ENCODE data around the gene TTC23.

Gene TTC23

GRCh38 chr15:99187936-99188335 is 61.4 kb downstream of the TTC23 start:
- Mint-ChIP-seq H3K36me3 (ENCODE audit: low read depth) (peaks cover 14% of the 10 kb centered on the region), H3K27ac (no peak overlapping the region), H3K27me3 (no peaks in the 10 kb centered on the region), H3K4me1 (ENCODE audit: low read depth) (no peaks in the 10 kb centered on the region), H3K9me3 (no peaks in the 10 kb centered on the region), H3K4me3 (no peak overlapping the region)

DNA sequence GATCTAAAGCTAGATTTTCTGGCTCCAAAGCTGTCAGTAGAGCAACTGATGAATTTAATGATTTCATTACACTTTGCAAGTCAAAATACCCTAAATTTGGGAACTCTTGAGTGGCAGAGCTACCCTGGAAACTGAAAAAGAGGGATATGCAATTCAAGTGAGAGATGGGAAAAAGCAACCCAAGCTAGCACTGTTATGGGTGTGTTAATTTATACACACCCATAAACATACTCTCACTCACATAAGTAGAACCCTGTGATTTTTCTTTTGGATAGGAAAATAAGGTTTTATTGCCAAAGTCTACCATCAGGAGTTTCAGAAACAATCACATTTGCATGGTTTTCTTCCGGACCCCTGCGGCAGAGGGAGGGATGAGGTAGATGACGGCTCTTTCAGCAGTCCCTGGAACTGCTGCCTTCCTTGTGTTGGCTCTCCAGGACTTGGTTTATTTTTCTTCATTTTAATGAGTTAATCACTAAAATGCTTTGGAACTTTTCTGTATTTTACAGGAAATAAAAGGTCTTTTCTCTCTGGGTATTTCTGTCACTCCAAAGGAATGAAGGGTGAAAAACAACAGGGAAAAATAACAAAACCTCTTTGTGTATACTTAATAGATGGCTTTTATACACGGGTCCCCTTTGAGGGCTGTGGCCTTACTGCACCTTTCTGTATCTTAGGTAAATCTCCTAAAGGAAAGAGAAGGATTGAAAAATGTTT is 63.8 kb downstream of the TTC23 start:
- H3K9me3 Mint-ChIP-seq: no peaks in the 10 kb centered on the region
- H3K4me3 Mint-ChIP-seq: no peak overlapping the region
- no peaks in the 10 kb centered on the region for H3K4me1 Mint-ChIP-seq (ENCODE audit: low read depth)
- no peaks in the 10 kb centered on the region for H3K27me3 Mint-ChIP-seq
- no peak overlapping the region for H3K27ac Mint-ChIP-seq
- H3K36me3 Mint-ChIP-seq (ENCODE audit: low read depth): no peaks in the 10 kb centered on the region

GRCh38 chr15:99182791-99183190 is 66.6 kb downstream of the TTC23 start:
- Mint-ChIP-seq H3K27ac (no peak overlapping the region), H3K9me3 (no peaks in the 10 kb centered on the region), H3K4me1 (ENCODE audit: low read depth) (no peaks in the 10 kb centered on the region), H3K4me3 (no peak overlapping the region), H3K36me3 (ENCODE audit: low read depth) (no peaks in the 10 kb centered on the region), H3K27me3 (no peaks in the 10 kb centered on the region)

DNA sequence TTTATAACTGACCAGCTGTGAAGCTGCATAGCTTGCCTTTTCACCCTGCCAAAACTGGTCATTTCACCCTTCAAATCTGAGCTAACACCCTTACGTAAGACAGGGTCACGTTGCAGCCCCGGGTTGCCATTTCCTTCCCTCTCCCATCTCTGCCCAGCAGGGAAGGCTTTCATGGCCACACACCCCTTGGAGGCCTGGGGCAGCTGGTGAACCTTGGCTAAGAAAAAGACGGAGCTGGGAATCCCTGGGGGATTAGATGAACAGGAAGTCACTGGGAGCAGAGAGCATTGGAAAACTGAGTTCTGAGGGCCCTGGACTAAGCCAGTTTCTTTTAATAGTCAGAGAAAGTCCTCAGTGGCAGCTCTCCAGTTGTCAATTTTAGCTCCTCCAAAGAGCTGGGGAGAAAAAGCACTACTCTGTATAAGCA is 67.8 kb downstream of the TTC23 start:
- Mint-ChIP-seq H3K4me1 (ENCODE audit: low read depth) (no peaks in the 10 kb centered on the region), H3K27ac (no peak overlapping the region), H3K9me3 (no peaks in the 10 kb centered on the region), H3K4me3 (no peak overlapping the region), H3K27me3 (no peaks in the 10 kb centered on the region), H3K36me3 (ENCODE audit: low read depth) (no peaks in the 10 kb centered on the region)

- Mint-ChIP-seq H3K4me1 (ENCODE audit: low read depth) (no peaks in the 10 kb centered on the region), H3K9me3 (no peaks in the 10 kb centered on the region), H3K27me3 (no peaks in the 10 kb centered on the region), H3K4me3 (no peak overlapping the region), H3K27ac (no peak overlapping the region), H3K36me3 (ENCODE audit: low read depth) (no peaks in the 10 kb centered on the region)
Measured at GRCh38 chr15:99180964-99181306, 68.4 kb downstream of the TTC23 start.

DNA sequence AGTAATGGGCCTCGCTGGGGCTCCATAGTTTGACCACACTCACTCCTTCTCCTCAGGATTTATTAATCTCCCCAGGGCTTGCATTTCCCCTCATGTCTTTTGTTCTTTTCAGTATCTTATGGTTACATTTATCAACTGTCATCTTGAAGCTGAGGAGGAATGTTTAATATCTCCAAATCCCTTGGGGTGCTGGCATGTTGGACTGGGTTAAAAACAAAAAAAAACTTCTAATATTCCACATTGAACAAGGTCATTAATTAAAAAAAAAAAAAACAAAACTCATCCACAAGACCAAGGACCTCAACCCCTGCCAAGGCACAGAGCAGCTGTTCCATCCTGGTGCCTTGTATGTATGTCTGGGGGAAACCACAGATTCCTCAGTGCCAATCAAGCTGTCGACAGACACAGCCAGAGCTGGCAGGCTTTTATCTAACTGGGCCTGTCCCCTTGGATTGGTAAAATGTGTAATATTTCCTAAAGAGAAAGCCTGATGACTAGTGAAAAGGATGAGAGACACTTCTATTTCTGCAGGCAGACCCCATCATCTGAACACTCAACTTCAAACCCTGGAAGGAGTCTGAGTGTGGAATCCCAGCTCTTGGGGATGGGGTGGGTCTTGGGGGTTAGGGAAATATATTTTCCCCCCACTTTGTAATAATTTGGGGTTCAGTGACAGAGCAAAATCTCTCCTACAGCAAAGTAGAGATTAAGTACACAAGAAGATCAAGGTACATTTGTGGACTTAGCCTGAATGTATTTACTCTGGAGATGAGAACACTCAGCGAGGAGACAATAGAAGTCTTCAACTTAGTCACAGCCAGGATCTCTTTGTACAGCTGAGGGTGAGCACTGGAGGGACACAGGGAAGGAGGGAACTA is 69.1 kb downstream of the TTC23 start:
- Mint-ChIP-seq H3K27ac (no peak overlapping the region), H3K4me3 (no peak overlapping the region), H3K27me3 (no peaks in the 10 kb centered on the region), H3K4me1 (ENCODE audit: low read depth) (no peaks in the 10 kb centered on the region), H3K36me3 (ENCODE audit: low read depth) (no peaks in the 10 kb centered on the region), H3K9me3 (no peaks in the 10 kb centered on the region)

DNA sequence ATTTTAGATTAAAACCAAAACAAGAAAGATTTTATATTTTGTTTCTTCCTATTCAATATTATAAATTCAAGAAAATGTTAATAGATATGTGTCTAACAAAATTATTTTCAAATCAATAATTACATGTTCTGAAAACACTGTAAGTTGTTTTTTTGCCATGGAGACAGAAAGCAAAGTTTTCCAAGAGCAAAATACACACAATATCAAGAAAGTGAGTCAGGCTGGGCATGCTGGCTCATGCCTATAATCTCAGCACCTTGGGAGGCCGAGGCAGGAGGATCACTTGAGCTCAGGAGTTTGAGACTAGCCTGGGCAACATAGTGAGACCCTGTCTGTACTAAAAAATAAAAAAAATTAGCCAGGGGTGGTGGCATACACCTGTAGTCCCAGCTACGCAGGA is 71.7 kb downstream of the TTC23 start:
- H3K4me3 Mint-ChIP-seq: no peak overlapping the region

DNA sequence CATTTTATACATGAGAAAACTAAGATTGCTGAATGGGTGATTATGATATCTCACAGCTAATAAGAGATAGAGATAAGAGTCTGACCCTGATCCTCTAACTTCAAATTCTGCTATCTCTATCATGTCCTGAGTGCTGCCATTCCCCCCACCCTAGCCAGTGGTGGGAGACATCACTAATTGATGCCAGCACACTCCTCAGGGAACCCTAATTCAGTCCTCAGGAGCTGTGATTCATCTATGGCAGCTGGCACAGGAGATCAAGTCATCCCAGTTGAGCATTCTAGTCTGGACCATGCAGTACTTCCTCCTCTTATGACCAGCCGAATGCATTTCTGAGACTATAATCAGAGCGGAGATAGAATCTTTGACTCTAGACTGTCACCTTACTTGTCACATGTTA is 72.6 kb downstream of the TTC23 start:
- H3K4me1 Mint-ChIP-seq (ENCODE audit: low read depth): no peaks in the 10 kb centered on the region
- no peaks in the 10 kb centered on the region for H3K9me3 Mint-ChIP-seq

More for the DNA sequence above, 71.7 kb downstream of the TTC23 start:
- H3K4me1 Mint-ChIP-seq (ENCODE audit: low read depth): no peaks in the 10 kb centered on the region
- no peaks in the 10 kb centered on the region for H3K27me3 Mint-ChIP-seq
- H3K9me3 Mint-ChIP-seq: no peaks in the 10 kb centered on the region
- H3K27ac Mint-ChIP-seq: no peak overlapping the region
- no peaks in the 10 kb centered on the region for H3K36me3 Mint-ChIP-seq (ENCODE audit: low read depth)

DNA sequence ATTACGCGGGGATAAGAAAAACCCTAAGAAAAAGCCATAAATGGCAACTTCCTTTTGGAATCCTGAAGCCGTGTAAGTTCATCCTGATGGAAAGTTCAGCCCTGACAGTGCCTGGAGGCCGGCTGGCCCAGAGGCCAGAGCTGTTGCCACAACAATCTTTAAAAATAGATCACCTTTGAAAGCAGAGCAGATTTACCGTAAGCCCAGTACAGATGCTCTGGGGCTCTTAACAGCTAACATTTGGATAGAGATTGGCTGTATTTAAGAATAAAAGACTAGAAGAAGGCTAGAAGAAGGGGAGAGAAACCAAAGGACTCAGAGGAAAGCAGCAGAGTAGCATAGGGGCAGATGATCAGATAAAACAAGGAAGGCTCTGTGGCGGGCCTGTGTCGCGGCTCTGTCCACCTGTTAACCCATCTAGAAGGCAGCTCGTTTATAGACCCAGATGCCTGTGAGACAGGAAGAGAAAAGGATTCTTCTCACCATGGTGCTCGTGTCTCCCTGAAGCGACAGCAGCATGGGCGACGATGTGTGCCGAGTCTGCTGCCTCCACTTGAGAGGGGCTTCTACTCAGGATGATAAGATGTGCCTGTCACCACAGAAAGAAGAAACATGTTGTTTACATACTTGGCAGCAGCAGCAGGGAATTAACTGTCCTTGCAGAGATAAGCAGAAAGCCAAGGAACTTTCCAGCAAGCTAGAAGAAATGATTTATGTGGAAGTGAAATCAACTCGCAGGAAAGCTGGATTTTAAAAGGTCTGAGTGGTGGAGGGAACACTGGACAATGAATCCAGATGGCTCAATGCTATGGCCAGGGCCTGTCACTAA is 74.6 kb downstream of the TTC23 start:
- H3K4me3 Mint-ChIP-seq: no peak overlapping the region
- H3K36me3 Mint-ChIP-seq (ENCODE audit: low read depth): no peaks in the 10 kb centered on the region
- H3K27ac Mint-ChIP-seq: no peak overlapping the region
- H3K9me3 Mint-ChIP-seq: no peaks in the 10 kb centered on the region
- H3K4me1 Mint-ChIP-seq (ENCODE audit: low read depth): no peaks in the 10 kb centered on the region
- H3K27me3 Mint-ChIP-seq: no peaks in the 10 kb centered on the region

More for the DNA sequence above, 72.6 kb downstream of the TTC23 start:
- H3K27me3 Mint-ChIP-seq: no peaks in the 10 kb centered on the region
- H3K4me3 Mint-ChIP-seq: no peak overlapping the region
- no peaks in the 10 kb centered on the region for H3K36me3 Mint-ChIP-seq (ENCODE audit: low read depth)
- no peak overlapping the region for H3K27ac Mint-ChIP-seq

GRCh38 chr15:99172989-99173388 is 76.4 kb downstream of the TTC23 start:
- H3K4me1 Mint-ChIP-seq (ENCODE audit: low read depth): no peaks in the 10 kb centered on the region
- H3K4me3 Mint-ChIP-seq: no peak overlapping the region
- H3K27me3 Mint-ChIP-seq: no peaks in the 10 kb centered on the region
- no peaks in the 10 kb centered on the region for H3K9me3 Mint-ChIP-seq
- H3K27ac Mint-ChIP-seq: no peak overlapping the region
- no peaks in the 10 kb centered on the region for H3K36me3 Mint-ChIP-seq (ENCODE audit: low read depth)

- Mint-ChIP-seq H3K27me3 (no peaks in the 10 kb centered on the region), H3K9me3 (no peaks in the 10 kb centered on the region), H3K27ac (no peak overlapping the region), H3K36me3 (ENCODE audit: low read depth) (no peaks in the 10 kb centered on the region), H3K4me3 (no peak overlapping the region), H3K4me1 (ENCODE audit: low read depth) (peaks cover 3% of the 10 kb centered on the region)
Measured at GRCh38 chr15:99172171-99172570, 77.2 kb downstream of the TTC23 start.

DNA sequence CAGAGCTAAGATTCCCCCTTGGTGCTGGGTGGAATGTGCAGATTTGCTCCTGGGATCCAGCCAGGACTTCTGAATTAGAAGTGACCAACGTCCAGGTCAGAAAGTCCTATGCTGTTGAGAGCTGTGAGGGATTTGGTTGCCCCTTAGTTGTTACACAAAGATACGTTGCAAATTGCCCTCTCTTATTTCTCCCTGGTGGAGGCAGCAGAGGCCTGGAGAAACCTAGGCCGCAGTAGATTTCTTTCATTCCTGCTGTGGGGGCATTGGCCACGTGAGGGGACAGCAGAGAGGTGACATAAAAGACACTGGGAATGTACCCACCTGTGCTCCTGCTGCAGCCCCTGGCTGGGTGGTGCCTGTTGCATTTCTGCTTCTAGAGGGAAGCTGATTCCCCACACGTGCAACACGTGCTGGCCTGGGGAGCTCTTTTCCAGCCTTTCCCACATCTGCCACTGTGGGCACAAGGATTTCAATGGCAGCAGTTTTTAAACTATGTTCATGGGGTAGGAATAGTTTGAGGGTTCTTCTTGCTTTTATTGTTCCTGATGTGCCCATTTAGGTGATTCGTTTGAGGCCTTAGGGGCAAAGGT is 78.8 kb downstream of the TTC23 start:
- Mint-ChIP-seq H3K27me3 (no peaks in the 10 kb centered on the region), H3K27ac (no peak overlapping the region), H3K4me1 (ENCODE audit: low read depth) (peaks cover 3% of the 10 kb centered on the region), H3K9me3 (no peaks in the 10 kb centered on the region), H3K4me3 (no peak overlapping the region), H3K36me3 (ENCODE audit: low read depth) (no peaks in the 10 kb centered on the region)

DNA sequence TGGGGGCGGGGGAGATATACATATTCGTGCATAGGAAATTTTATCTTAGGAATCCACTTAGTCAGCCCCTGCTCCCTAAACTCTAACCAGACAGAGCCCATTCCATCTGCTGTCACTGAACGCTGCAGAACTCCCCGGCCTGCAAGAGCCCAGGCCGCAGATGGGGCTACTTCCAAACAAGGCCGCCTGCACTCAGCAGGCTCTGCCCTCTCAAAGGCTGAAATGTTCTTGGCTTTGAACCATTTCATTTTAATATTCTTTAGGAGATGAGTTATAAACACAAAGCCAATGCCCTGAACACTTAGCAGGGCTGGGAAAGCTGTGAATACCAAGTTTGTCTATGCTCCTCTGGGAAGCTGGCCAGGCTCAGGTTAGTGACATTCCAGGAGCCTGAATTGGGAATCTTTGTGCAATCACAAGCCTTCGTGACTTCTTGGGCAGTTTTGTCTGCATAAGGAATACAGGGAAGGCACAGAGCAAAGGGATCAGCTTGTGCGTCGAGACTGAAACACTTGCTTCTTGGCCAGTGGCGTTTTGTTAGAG is 79.5 kb downstream of the TTC23 start:
- no peak overlapping the region for H3K4me3 Mint-ChIP-seq
- no peaks in the 10 kb centered on the region for H3K9me3 Mint-ChIP-seq
- no peak overlapping the region for H3K27ac Mint-ChIP-seq
- no peaks in the 10 kb centered on the region for H3K27me3 Mint-ChIP-seq
- H3K4me1 Mint-ChIP-seq (ENCODE audit: low read depth): peaks cover 3% of the 10 kb centered on the region
- H3K36me3 Mint-ChIP-seq (ENCODE audit: low read depth): no peaks in the 10 kb centered on the region
